GM12892 (cell line): ENCODE data around the gene PAX7.

ENCODE experiments used
- POLR2A ChIP-seq: IDR thresholded peaks from 2 replicates; pipeline ENCODE4 v1.6.1; 2011; ENCODE audit warnings: low read depth, low read length, control low read depth
- POLR2AphosphoS5 ChIP-seq: IDR thresholded peaks from 2 replicates; pipeline ENCODE4 v1.6.1; 2011; ENCODE audit warnings: low read depth, low read length, control low read depth

- TF ChIP-seq POLR2AphosphoS5 = no peak
- no peak for TF ChIP-seq POLR2A
Observed at GRCh38 chr1:18640228-18641004, 9.8 kb downstream of the PAX7 start.
